LHCN-M2 (cell line): ENCODE data around the gene ADRA2A. TPM values are rescaled to one million over a fixed set of nuclear protein-coding genes. Genes with fewer than 3 reads are reported as not detected.

Source experiments
- DNase-seq: peaks from one replicate; pipeline ENCODE4 v3.0.0-alpha.2; 2012; ENCODE audit warnings: low read depth
- total RNA-seq: library from RNA; depleted of rRNA; stranded (reverse); fragments of >200 nt; gene quantifications from 2 replicates; pipeline ENCODE4 v1.2.3, GENCODE V29; 2014

ADRA2A gene
- total RNA-seq, 1 experiment from 2014 or later = 0.34 TPM

DNA sequence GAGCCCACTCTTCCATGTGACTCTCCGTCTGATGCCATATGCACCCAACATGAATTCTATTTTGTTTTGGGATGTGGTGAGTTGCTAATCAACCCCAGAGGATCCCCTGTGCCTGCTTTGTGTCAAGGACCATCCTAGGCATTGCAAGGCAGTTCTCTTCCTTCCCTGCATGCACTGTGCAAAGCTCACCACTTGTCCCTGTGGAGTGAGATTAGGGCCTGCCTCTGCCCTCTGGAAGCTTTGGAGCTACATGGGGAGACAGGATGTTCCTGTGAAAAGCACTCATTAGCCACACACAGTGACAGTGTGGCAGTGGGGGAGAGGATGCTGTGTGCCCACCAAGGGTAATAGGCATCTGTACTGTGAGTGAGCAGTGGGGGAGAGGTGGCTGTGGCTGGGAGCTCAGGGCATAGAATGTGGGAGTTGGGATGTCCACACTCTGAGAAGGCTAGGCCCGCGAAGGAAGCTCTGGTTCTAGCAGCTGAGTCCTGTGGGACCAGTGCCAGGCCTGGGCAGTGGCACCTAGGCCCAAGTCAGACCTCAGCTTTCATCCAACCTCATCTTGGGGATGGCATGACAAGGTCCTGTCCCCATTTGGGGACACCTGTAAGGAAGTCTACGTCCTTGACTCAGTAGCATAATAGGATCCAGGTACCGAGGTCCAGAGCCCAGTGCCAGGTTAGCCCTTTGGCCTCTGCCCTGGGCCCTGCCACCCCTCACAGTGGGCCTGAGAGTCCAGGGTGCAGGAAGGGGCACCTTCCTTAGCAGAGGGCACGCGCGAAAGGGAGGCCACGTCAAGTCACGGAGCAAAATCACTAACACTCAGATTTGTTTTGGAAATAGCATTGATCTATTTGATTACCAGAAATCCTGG is 6.6 kb downstream of the ADRA2A start:
- DNase-seq = no peak

DNA sequence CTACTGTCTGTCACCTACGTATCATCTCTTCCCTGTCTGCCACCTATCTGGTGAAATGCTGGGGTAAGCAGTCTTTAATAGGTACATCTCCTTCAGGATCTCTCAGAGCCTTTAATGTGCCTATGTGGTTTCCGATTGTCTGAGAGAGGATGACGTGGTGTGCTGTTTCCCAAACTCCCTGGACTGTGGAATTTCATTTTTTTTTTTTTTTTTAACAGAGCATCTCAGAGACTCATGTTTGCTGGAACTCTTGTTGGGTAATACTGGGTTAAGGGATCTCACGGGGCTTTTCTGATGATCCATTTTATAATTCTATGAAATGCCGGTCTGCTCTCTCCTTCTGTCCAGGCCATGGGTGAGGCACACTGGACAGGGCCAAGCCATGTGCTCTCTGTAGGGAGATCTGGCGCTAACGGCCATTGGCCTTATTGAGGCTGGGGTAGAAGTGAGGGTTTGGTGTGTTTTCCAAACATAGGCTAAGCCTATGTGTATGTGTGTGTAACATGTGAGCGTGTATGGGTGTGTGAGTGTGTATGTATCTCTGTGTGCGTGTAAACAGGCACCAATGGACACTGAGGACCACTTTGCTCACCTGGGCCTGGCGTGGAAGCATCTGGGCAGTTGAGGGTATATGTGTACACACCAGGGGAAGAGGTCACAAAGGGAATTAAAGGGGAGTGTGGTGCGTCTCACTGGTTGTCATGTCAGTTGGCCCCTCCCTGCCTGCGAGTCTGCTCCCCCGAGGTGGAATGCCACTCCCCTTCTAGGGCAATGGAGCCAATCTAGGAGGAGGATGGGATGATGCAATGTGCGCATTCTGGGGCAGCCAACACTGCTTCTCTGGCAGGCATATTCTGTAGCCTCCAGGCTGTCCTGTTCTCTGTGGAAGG is 7.8 kb downstream of the ADRA2A start:
- peak; percentile 12 for DNase-seq

DNA sequence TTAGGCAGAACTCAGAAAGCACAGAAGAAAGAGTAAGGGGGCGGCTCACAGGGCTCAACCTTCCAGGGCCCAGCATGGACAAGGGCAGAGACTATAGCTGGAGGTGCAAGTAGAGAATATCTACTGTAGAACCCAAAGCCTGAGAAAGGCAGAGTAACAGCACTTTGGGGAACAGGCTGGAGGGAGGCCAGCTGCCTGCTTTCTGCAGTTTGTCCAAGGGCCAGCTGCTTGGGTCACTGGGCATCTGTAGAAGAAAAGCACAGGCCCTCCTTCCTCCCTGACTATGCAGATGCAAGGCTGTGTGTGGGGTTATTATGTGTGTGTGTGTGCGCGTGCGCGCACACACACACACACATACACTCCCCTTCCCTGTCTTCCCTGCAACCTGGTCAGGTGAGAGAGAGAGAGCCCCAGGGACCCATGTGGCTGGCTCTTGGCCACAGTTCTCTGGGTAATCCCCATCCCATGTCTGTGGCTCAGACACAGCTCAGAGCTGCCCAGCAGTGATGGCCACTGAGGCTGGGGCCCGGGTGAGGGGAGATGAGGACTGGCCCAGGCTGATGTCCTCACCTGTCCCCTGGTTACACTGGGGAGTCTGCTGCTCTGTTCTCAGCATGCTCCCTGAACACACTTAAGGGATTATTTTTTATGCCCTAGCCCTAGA is 9.0 kb downstream of the ADRA2A start:
- no peak for DNase-seq

GRCh38 chr10:111086574-111086973 is 9.7 kb downstream of the ADRA2A start:
- no peak for DNase-seq

DNA sequence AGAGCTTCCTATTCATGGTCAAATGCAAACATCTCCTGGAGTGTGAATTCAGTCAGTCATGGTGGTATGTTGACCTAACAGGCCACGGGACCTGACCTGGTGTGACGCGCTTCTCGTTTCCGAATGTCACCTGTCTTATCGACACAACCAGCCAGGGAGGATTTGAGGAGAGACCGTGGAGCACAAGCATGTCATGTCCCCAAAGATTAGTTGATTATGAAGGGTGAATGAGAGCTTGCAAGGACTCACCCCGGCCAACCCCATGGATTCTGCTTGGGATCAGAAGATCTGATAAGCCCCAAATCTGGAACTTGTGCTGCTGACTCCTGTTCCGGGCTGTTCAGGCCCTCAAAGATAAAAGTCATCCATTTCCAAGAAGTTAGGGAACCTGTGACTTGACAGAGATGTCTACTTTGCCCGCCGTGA is 10.5 kb downstream of the ADRA2A start:
- DNase-seq = no peak

DNA sequence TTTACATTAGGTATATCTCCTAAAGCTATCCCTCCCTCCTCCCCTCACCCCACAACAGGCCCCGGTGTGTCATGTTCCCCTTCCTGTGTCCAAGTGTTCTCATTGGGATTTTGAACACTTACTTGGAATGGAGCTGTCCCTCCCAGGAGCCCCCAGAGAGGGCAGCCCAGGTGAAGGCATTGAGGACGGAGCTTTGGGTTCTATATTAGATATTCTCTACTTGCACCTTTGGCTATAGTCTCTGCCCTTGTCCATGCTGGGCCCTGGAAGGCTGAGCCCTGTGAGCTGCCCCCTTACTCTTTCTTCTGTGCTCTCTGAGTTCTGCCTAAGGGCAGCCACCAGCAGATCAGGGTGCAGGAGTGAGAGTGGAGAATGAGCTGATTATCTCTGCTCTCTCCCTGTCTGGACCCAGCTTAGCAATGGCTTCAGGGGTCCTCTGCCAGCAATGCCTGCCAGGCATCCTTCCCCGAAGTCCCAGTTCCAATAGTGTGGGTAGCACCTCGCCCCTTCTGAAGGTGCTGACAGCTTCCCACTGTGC is 11.2 kb downstream of the ADRA2A start:
- no peak for DNase-seq

DNA sequence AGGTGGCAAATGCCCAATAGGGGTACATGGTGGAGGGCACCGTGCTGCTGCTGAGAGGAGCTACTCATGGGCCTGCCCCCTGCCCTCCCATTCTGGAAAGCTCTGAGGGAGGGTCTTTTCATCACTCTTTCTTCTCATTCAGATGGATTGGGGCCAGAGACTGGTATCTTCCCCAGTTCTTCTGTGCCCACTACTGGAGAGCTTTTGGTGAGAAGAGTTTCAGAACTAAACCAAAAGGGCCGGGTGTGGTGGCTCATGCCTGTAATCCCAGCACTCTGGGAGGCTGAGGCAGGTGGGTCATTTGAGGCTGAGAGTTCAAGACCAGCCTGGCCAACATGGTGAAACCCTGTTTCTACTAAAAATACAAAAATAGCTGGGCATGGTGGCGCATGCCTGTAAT is 12.5 kb downstream of the ADRA2A start:
- DNase-seq = no peak

GRCh38 chr10:111091833-111092232 is 15.0 kb downstream of the ADRA2A start:
- DNase-seq = no peak

DNA sequence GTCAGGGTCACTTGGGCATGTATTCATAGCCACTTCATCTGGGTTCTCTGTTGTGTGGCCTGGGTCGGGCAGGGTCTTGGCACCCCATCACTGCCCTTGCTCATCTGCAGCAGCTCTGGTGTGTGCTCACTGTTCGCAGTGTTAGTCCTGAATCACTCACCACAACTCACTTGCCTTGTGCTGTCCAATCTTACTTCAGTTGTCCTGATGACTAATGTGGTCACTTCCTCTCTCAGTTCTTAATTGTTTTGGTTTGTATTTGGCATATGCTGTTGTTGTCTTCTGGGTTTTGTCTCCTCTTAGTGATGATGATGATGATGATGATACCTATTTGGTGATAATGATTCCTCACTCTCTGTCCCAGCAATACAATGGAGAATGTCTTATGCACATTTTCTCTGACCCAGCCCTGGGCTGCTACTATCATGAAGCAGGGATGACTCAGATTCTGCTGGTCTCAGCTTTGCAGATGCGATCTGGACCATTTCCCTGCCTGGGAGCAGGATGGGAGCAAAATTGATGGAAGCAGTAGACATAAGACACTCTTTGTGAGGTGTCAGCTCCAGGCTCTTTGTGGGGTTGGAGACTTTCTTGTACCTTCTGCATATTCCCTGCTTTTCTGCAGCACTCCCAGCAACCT is 17.0 kb downstream of the ADRA2A start:
- DNase-seq = peak; percentile 68

GRCh38 chr10:111098679-111099437 is 22.0 kb downstream of the ADRA2A start:
- DNase-seq = peak; percentile 14

GRCh38 chr10:111100198-111100597 is 23.4 kb downstream of the ADRA2A start:
- no peak for DNase-seq

DNA sequence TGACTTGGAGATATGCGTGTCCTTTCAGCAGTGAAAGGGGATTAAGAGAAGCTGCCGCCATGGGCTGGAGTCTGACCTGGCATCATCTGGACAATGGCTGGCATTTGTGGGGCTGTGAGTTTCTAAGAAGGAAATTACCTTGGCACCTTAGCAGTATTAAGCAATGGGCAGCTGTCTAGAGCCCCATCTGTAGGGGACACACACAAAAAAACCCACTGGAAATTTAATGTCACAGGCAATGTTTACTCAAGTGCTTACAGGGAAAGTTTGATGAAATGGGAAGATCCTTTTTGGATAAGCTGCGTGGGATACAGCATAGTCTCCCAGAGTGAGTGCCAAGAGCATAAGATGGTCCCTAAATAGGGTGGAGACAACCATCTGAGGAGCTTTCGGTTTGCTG is 25.0 kb downstream of the ADRA2A start:
- DNase-seq = no peak

- DNase-seq = no peak
Observed at GRCh38 chr10:111102359-111102837, 25.6 kb downstream of the ADRA2A start.

DNA sequence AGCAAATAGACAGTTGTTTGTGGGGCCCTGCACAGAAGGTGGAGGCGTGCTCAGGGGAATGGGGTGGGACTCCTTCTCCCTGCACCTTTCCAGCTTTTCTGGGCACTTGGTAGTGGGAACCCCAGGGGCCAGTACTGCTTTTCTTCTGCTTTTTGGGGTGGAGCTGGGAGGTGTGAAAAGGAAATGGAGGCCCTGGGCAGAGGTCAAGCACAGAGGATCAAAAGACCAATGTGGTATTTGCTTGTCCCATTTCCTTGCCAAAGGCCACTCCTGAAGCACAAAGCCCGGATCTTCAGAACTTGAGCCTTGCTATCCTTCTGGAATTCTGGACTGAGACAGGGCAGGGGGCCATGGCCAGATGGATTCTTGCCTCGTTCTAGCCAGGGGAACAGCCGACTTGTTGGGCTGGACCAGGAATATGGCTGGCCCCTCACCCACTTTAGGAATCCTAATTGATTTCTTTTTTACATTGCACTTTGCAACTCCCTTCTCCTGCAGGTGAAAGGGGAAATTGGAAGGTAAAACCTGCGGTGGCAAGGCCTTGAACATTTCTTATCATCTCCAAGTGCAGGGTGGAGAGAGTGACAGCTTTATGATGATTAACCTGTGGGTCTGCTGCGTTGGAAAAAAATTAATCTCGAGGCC is 26.5 kb downstream of the ADRA2A start:
- no peak for DNase-seq

GRCh38 chr10:111104811-111105210 is 28.0 kb downstream of the ADRA2A start:
- DNase-seq = no peak

DNA sequence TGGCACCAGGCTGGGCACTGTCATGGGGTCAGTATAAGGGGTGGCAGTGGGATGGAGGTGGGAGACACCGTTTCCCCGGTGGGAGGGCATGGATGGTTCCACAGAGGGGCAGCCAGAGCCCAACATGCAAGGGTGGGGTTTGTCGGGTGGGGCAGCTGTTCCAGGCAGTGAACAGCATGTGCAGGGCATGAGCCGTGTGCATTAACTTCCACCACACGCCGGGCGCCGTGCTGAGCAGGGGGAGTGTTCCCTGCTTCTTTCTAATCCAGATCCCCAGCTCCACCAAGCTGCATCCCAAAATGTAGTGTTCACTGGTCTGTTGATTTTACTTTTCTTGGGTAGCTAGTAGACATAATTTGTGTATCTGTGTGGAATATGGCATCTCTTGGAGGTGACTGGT is 29.3 kb downstream of the ADRA2A start:
- no peak for DNase-seq

DNA sequence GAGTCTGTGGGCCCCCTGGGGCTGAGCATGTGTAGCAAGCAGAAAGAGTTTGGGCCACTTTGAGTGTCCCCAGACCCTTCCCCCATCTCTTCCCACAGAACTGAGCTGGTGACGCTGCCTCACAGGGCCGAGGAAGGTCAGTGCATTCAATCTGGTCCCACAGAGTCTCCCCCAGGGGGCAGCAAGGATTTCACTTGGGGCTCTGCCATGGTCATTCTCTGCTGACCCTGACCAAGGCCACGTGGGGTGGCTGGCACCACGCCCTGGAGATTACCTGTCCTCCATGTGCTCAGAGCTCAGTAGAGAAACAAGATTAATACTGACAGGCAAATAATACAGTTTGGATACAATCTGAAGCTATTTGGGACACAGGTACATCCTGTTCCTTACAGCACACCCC is 30.2 kb downstream of the ADRA2A start:
- DNase-seq = no peak

DNA sequence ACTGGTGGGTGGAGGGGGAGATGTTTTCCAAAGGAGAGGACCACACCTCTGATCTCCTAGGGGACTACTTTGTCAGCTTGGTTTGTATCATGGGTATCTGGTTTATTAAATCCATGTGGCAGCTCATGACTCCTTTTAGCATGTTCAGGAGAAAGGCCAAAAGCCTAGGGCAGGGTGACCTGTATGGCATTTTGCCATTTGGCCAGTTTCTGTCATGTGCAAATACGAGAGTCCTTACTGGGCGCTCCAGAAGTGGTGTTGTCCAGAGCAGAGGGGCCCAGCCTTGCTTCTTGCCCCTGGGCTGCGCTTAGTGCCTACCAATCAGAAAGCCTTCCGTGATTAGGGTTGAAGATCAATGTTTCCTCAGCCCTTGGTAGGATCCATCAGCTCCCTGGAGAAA is 31.0 kb downstream of the ADRA2A start:
- DNase-seq = no peak

DNA sequence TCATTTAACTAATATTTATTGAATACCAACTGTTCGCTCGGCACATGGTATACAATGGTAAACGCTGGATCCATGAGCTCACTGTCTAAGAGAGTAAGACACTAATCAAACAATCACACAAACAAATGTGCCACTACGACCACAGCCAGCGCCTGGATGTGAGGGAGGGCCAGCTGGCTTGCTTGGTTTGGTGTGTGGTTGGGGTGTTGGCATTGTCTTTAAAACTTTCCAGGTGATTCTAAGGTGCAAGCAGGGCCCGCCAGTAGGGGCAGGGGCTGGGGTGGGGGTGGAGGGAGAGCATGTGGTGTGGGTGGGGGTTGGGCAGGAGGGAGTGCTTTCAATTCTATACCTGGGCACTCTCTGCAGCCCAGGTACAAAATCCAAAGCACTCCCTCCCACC is 31.6 kb downstream of the ADRA2A start:
- DNase-seq = no peak
